Thoracic aorta endothelial cell (primary cell): ENCODE measurements around the gene DNAH10. TPM values are rescaled to one million over a fixed set of nuclear protein-coding genes. Genes with fewer than 3 reads are reported as not detected.

Experiments used
- small RNA-seq: library from RNA; depleted of rRNA; stranded (forward); fragments of <200 nt; gene quantifications from one replicate; pipeline ENCODE3, GENCODE V24; 2012
- total RNA-seq: library from RNA; depleted of rRNA; stranded (reverse); fragments of >200 nt; gene quantifications from 2 replicates; pipeline ENCODE4 v1.2.3, GENCODE V29; 2012

DNAH10 gene
- total RNA-seq = under 0.01 and 0.07 TPM in 2 replicates

DNA sequence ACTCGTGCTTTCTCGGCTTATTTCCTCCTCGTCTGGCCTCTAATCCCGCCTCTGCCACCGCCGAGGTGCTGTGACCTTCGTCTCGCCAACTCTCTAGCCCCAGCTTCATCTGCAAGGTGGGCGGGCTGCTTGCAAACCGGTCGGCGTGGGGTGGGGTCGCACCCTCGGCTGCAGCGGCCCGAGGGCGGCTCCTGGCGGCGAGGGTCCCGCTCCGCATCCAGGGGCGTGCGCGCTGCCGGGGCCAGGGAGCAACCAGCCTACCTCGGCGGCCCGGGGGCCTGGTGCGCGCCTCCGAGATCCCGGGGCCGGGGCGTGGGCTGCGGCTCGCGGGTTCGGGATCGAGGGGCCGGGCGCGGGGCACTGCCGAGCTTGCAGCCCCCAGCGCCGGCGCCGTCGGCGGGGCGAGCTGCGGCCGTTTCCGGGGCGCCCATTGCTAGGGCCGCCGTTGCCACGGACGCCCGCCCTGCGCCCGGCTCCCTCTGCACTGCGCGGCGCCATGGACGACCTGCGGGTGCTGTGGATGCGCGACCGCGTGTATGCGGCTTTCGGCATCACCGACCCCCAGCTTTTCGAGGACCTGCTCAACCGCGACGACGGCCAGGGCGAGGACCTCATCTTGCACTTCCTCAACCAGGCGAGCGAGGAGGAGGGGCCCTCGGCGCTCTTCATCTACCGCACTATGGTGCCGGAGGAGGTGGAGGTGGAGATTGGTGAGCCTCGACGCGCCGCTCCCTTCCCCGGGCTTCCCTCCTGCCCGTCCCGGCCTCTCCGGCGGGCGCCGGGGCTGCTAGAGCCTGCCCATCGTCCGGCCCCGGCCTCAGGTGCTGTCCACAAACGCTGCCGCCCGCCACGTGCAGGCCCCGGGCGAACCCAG, at the start of gene DNAH10:
Gene DNAH10, plus strand, starts transcription at position 461 of the 874 bp plus-strand sequence. Its CDS starts 36 bp downstream, at position 497.

GRCh38 chr12:123972457-123973401, 210.6 kb downstream of the DNAH10 start, which contains the start of the genes CCDC92 and ZNF664:
TSS of gene CCDC92 (minus strand) at chr12:123972831. CDS start at chr12:123944305, 28,526 bp downstream.
TSS of gene ZNF664 (plus strand) at chr12:123973215. CDS start at chr12:124012145, 38,930 bp downstream.

Small RNAs within 50 kb of the gene (small RNA-seq; reads per million reads assigned to genes)
- gene AC068790.4 = not detected
- gene AC068790.6 = not detected

Other genes with a start within 250 kb of the DNAH10 start
- gene RILPL1, start 228.6 kb upstream of the DNAH10 start, total RNA-seq = 11.6 and 13.6 TPM in 2 replicates
- gene TMED2, start 177.7 kb upstream of the DNAH10 start, total RNA-seq = 432 and 439 TPM in 2 replicates
- 30.0 and 33.9 TPM in 2 replicates for gene DDX55, start 160.2 kb upstream of the DNAH10 start, total RNA-seq
- 44.9 and 55.7 TPM in 2 replicates for gene EIF2B1, start 128.6 kb upstream of the DNAH10 start, total RNA-seq
- gene GTF2H3, start 128.5 kb upstream of the DNAH10 start, total RNA-seq = 56.9 and 84.6 TPM in 2 replicates
- 11.6 and 17.9 TPM in 2 replicates for gene TCTN2, start 91.2 kb upstream of the DNAH10 start, total RNA-seq
- 28.7 and 35.1 TPM in 2 replicates for gene ATP6V0A2, start 49.9 kb upstream of the DNAH10 start, total RNA-seq
- 10.2 and 14.1 TPM in 2 replicates for gene CCDC92, start 210.5 kb downstream of the DNAH10 start, total RNA-seq
- 82.8 and 93.6 TPM in 2 replicates for gene ZNF664, start 210.9 kb downstream of the DNAH10 start, total RNA-seq